ENCODE results near the gene BTG4. TPM values are rescaled to one million over a fixed set of nuclear protein-coding genes. Genes with fewer than 3 reads are reported as not detected.

BTG4 gene
- total and polyA plus RNA-seq, 2 donors (not counting 1 experiment from before 2014, with no cell fraction given), result not detected

- Histone ChIP-seq H3K79me2 (ENCODE audit: control insufficient read depth, insufficient read depth, low read length) (no peaks in the 10 kb centered on the region), H3K36me3 (replicated peaks in 1 of 2; ENCODE audit: control extremely low read depth in 1 of 2, control insufficient read depth in 1 of 2, extremely low read depth in 1 of 2, insufficient read depth in 2 of 2, low read length in 1 of 2) (no peaks in the 10 kb centered on the region), H3K4me3 (ENCODE audit: control extremely low read depth in 1 of 5, extremely low read depth in 1 of 5, insufficient read depth in 1 of 5, low read depth in 2 of 5, low read length in 4 of 5) (no peak overlapping the region), H4K20me1 (ENCODE audit: control insufficient read depth, insufficient read depth, low read length, poor library complexity, severe bottlenecking) (no peaks in the 10 kb centered on the region), H2AFZ (ENCODE audit: insufficient read depth, low read depth, low read length, poor library complexity, severe bottlenecking) (no peak overlapping the region), H3K27ac (ENCODE audit: low read length in 2 of 2) (no peak overlapping the region), H3K27me3 (replicated peaks in 1 of 4; ENCODE audit: control extremely low read depth in 1 of 4, control insufficient read depth in 3 of 4, insufficient read depth in 4 of 4, low read length in 3 of 4) (peaks cover 3 to 32% (median 28%) of the 10 kb centered on the region in 4 experiments), H3K4me1 (ENCODE audit: control insufficient read depth in 2 of 2, insufficient read depth in 2 of 2, low read length in 2 of 2) (peaks cover 17 to 19% of the 10 kb centered on the region in 2 donors), H3K4me2 (replicated peaks; ENCODE audit: low read depth, low read length, poor library complexity, severe bottlenecking) (no peak overlapping the region), H3K9me3 (ENCODE audit: control extremely low read depth in 1 of 3, control insufficient read depth in 2 of 3, insufficient read depth in 1 of 3, low read length in 2 of 3) (peaks cover 0 to 3% (median 0%) of the 10 kb centered on the region in 3 donors), H3K9ac (ENCODE audit: low read length) (no peak overlapping the region)
- H3K4me3 Mint-ChIP-seq, result no peak overlapping the region
- intact Hi-C loops (cut with micrococcal nuclease), result no loop called here
- no peak for TF ChIP-seq EZH2 (IDR thresholded peaks at IDR 0.05; ENCODE audit: borderline replicate concordance, insufficient read depth, low read depth, low read length, poor library complexity, severe bottlenecking)
- TF ChIP-seq CTCF (IDR thresholded peaks at IDR 0.05), result no peak
- DNase-seq, result no peak
- ChIA-PET POLR2A (no interaction called here), CTCF (no interaction called here)
- H3K27me3 Mint-ChIP-seq, result peaks cover 33% of the 10 kb centered on the region
- no peaks in the 10 kb centered on the region for H3K9me3 Mint-ChIP-seq (ENCODE audit: insufficient read depth)
- no CpG with 5 or more reads among the region's 2 CpGs for WGBS (ENCODE audit: insufficient coverage)
- H3K27ac Mint-ChIP-seq, result no peak overlapping the region
- peaks cover 15% of the 10 kb centered on the region for H3K4me1 Mint-ChIP-seq
- ATAC-seq (ENCODE audit: low read depth), result no peak
Observed at GRCh38 chr11:111515591-111515990, 3.4 kb upstream of the BTG4 start.

- Histone ChIP-seq H2AFZ (ENCODE audit: insufficient read depth, low read depth, low read length, poor library complexity, severe bottlenecking) (no peak within 1 kb of the TSS), H3K79me2 (ENCODE audit: control insufficient read depth, insufficient read depth, low read length) (no peaks in the 10 kb centered on the region), H3K27ac (ENCODE audit: low read length in 2 of 2) (no peak within 1 kb of the TSS), H4K20me1 (ENCODE audit: control insufficient read depth, insufficient read depth, low read length, poor library complexity, severe bottlenecking) (no peaks in the 10 kb centered on the region), H3K9me3 (ENCODE audit: control extremely low read depth in 1 of 3, control insufficient read depth in 2 of 3, insufficient read depth in 1 of 3, low read length in 2 of 3) (peaks cover 0 to 3% (median 0%) of the 10 kb centered on the region in 3 donors), H3K9ac (ENCODE audit: low read length) (no peak within 1 kb of the TSS), H3K4me2 (replicated peaks; ENCODE audit: low read depth, low read length, poor library complexity, severe bottlenecking) (peak within 1 kb of the TSS; percentile 52), H3K36me3 (replicated peaks in 1 of 2; ENCODE audit: control extremely low read depth in 1 of 2, control insufficient read depth in 1 of 2, extremely low read depth in 1 of 2, insufficient read depth in 2 of 2, low read length in 1 of 2) (no peaks in the 10 kb centered on the region), H3K27me3 (replicated peaks in 1 of 4; ENCODE audit: control extremely low read depth in 1 of 4, control insufficient read depth in 3 of 4, insufficient read depth in 4 of 4, low read length in 3 of 4) (peaks cover 3 to 32% (median 30%) of the 10 kb centered on the region in 4 experiments), H3K4me1 (ENCODE audit: control insufficient read depth in 2 of 2, insufficient read depth in 2 of 2, low read length in 2 of 2) (peaks cover 17 to 19% of the 10 kb centered on the region in 2 donors), H3K4me3 (ENCODE audit: control extremely low read depth in 1 of 5, extremely low read depth in 1 of 5, insufficient read depth in 1 of 5, low read depth in 2 of 5, low read length in 4 of 5) (peak within 1 kb of the TSS in 1 of 5 experiments; percentile 15)
- TF ChIP-seq CTCF (IDR thresholded peaks at IDR 0.05) (no peak), EZH2 (IDR thresholded peaks at IDR 0.05; ENCODE audit: borderline replicate concordance, insufficient read depth, low read depth, low read length, poor library complexity, severe bottlenecking) (no peak)
- DNase-seq (peak; percentile 46), ATAC-seq (ENCODE audit: low read depth) (peak; percentile 28)
- intact Hi-C loops (cut with micrococcal nuclease), result no loop called here
- ChIA-PET CTCF (interaction anchor here (2.0 kb wide), 1 partner anchor 19 kb away, joined by 6 read pairs; no protein-coding TSS in a partner anchor), POLR2A (no interaction called here)
- peaks cover 38% of the 10 kb centered on the region for H3K27me3 Mint-ChIP-seq
- no peak within 1 kb of the TSS for H3K27ac Mint-ChIP-seq
- peaks cover 15% of the 10 kb centered on the region for H3K4me1 Mint-ChIP-seq
- H3K4me3 Mint-ChIP-seq, result peak within 1 kb of the TSS; percentile 54
- H3K9me3 Mint-ChIP-seq (ENCODE audit: insufficient read depth), result no peaks in the 10 kb centered on the region
- 29% methylated on average over 32 of the region's 39 CpGs for WGBS (ENCODE audit: insufficient coverage)
Observed at GRCh38 chr11:111514216-111515031, 2.2 kb upstream of the BTG4 start, which contains the start of gene HOATZ. HOATZ (plus strand) TSS chr11:111514778; CDS start chr11:111514785, 7 bp downstream.

Data from B cell (primary cell).